Measurements from ENCODE around the gene HNMT.
"Not testable (repeated sequence)": the region's sequence is repeated elsewhere in the genome, so short reads cannot be mapped to it uniquely, and the experiment has no call there.

Gene HNMT

DNA sequence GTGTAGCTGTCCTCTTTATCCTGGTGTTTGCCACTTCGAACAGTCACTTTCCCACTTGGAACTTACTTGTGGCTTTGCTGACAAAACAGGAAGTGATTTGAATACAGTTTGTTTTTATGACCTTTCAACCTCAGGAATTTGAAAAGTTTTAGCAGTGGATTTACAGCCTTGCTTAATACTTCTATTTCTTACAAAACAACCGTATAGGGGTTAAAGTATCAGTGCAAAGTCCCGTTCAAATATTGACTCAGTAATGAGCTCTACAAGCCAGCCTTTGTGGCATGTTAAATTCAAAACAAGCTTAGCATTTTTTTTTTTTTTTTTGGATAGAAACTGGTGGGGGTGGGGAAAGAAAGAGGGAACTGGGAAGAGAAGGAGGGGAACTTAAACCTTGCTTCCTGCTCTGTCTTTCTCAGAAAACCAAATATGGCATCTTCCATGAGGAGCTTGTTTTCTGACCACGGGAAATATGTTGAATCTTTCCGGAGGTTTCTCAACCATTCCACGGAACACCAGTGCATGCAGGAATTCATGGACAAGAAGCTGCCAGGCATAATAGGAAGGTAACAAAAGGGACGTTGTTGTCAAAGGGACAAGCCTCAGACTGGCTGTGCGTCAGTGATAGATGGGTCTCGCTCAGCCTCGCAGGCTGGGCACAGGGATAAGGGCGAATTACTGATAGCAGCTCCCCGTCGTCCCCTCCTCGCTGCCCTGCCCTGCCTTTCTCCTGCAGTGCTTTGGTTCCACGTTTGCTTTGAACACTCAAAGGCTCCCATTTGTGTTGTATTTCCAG, at the start of gene HNMT:
Gene HNMT (plus strand): TSS at position 408 of the 793 bp plus-strand sequence. CDS start 19 bp downstream, at position 427.
- no peaks in the 10 kb centered on the region for H3K27me3 Mint-ChIP-seq
- DNase-seq (ENCODE audit: low spot score in 2 of 2), result no peak
- H3K36me3 Mint-ChIP-seq (ENCODE audit: insufficient read depth), result no peaks in the 10 kb centered on the region
- no peak within 1 kb of the TSS for H3K27ac Mint-ChIP-seq (ENCODE audit: low read depth)
- no peak for ATAC-seq (replicated peaks; ENCODE audit: extremely low read depth, poor library complexity, severe bottlenecking)
- peaks cover 7% of the 10 kb centered on the region for H3K9me3 Mint-ChIP-seq
- H3K4me3 Mint-ChIP-seq, result no peak within 1 kb of the TSS
- no peaks in the 10 kb centered on the region for H3K4me1 Mint-ChIP-seq

DNA sequence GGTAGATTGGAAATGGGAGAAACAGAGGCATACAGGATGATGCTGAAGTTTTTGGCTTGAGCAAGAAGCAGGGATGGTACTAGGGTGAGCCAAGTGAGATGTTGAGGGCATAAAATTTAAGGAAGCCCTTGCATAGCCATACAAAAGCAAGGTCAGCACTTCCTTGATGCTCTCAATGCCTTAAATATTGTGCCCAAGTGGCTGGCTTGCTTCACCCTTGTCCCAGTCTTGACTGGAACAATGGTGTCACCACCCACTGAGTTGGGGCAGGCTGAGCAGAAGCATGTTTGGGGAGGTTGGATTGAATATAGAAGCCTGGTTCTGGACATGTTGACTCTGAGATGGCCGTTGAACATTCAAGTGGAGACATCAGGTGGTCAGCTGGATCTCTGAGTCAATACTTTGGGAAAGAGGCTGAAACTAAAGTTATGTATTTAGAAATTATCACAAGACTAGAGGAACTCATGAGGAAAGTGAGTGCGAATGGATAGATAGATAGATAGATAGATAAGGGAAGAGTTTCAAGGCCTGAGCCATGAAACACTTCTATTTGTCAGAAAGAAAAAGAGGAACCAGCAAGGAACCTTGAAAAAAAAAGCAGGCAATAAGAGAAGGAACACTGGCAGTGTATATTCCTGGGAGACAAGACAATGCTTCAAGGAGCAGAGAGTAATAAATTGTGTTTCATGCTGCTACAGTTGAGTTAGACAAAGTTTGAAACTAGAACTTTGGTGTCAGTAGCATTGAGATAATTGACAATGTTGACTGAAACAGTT, 43.0 kb upstream of the HNMT start:
- DNase-seq (ENCODE audit: low spot score in 2 of 2) (no peak), ATAC-seq (replicated peaks; ENCODE audit: extremely low read depth, poor library complexity, severe bottlenecking) (no peak)
- Mint-ChIP-seq H3K27me3 (peaks cover 7% of the 10 kb centered on the region), H3K4me3 (no peak overlapping the region), H3K4me1 (no peaks in the 10 kb centered on the region), H3K9me3 (no peaks in the 10 kb centered on the region), H3K27ac (ENCODE audit: low read depth) (no peak overlapping the region), H3K36me3 (ENCODE audit: insufficient read depth) (no peaks in the 10 kb centered on the region)

DNA sequence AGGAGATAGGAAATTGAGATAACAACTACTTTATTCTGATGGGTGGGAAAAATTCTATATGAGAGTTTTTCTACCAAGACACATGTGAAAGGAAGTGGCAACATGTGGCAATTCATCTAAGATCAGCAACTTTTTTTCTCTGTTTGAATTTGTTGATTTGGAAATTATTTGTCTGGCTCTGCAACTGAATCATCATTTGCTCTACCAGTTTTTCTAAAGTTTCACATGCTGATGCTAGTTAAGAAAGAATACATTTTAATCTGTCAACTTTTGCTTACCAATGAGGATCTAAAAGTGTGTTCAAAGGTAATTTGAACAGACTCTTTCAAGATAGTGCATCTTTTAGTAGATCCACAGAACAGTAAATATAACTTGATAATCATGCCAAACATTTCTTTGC, 42.1 kb upstream of the HNMT start:
- H3K4me3 Mint-ChIP-seq; H3K9me3 Mint-ChIP-seq; ATAC-seq (replicated peaks; ENCODE audit: extremely low read depth, poor library complexity, severe bottlenecking); DNase-seq (ENCODE audit: low spot score in 2 of 2); H3K27ac Mint-ChIP-seq (ENCODE audit: low read depth); H3K27me3 Mint-ChIP-seq; H3K36me3 Mint-ChIP-seq (ENCODE audit: insufficient read depth); H3K4me1 Mint-ChIP-seq: not testable (repeated sequence)

DNA sequence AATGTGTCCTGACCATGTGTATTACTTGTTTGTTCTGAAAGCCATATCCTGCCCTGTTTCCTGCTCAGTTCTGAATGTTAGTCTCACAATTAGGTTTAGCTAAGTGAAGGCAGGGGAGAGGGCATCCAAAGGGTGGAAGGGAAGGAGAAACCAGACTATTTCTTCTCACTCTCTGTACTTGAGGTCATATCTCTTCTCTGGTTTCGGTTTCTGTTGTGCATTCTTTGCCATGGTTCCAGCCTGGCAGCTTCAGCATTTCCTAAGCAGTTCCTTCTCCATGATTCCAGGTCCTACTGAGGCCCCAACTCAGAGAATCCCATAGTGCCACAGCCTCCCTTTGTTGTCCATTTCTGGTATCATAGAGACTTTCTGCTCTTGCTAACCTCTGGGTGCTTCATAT, 40.3 kb upstream of the HNMT start:
- Mint-ChIP-seq H3K27me3 (no peaks in the 10 kb centered on the region), H3K27ac (ENCODE audit: low read depth) (no peak overlapping the region), H3K4me1 (no peaks in the 10 kb centered on the region)

DNA sequence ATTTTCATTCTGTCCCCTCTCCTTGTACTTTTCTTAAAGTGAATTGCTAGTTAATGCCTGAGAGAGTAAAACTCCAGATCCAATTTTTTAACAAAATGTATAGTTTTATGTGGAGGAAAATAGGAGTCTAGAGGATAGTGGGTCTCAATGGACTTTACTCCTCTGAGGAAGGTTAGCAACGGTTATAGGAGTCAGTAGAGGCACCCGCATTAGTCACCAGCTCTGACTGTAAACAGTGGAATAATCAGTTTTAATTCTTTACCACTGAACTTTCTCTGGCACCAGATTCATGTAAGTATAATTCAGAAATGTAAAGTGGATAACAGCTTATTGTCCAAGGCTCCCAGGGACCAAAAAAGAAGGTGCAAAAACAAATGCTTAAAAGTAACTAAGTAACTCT, 38.7 kb upstream of the HNMT start:
- H3K4me3 Mint-ChIP-seq, result no peak overlapping the region
- H3K36me3 Mint-ChIP-seq (ENCODE audit: insufficient read depth), result no peaks in the 10 kb centered on the region
- no peaks in the 10 kb centered on the region for H3K27me3 Mint-ChIP-seq
- DNase-seq (ENCODE audit: low spot score in 2 of 2) (no peak), ATAC-seq (replicated peaks; ENCODE audit: extremely low read depth, poor library complexity, severe bottlenecking) (no peak)
- H3K4me1 Mint-ChIP-seq, result no peaks in the 10 kb centered on the region
- H3K27ac Mint-ChIP-seq (ENCODE audit: low read depth), result no peak overlapping the region
- H3K9me3 Mint-ChIP-seq, result no peaks in the 10 kb centered on the region

More for the DNA sequence above, 40.3 kb upstream of the HNMT start:
- no peak overlapping the region for H3K4me3 Mint-ChIP-seq
- H3K9me3 Mint-ChIP-seq, result no peaks in the 10 kb centered on the region
- H3K36me3 Mint-ChIP-seq (ENCODE audit: insufficient read depth), result no peaks in the 10 kb centered on the region
- DNase-seq (ENCODE audit: low spot score in 2 of 2), result no peak
- no peak for ATAC-seq (replicated peaks; ENCODE audit: extremely low read depth, poor library complexity, severe bottlenecking)

DNA sequence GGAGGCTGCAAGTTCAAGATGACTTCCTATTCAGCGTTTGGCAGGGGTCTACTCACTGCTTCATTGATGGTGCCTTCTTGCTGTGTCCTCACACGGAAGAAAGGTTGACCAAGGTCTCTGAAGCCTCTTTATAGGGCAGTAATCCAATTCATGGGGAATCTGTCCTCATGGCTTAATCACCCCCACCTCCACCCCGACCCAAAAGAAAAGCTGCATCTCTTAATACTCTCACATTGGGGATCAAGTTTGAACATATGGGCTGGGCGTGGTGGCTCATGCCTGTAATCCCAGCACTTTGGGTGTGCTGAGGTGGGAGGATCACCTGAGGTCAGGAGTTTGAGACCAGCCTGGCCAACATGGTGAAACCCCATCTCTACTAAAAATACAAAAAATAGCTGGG, 36.4 kb upstream of the HNMT start:
- ATAC-seq (replicated peaks; ENCODE audit: extremely low read depth, poor library complexity, severe bottlenecking) (no peak), DNase-seq (ENCODE audit: low spot score in 2 of 2) (no peak)
- no peaks in the 10 kb centered on the region for H3K27me3 Mint-ChIP-seq
- no peak overlapping the region for H3K27ac Mint-ChIP-seq (ENCODE audit: low read depth)
- no peaks in the 10 kb centered on the region for H3K36me3 Mint-ChIP-seq (ENCODE audit: insufficient read depth)
- no peaks in the 10 kb centered on the region for H3K4me1 Mint-ChIP-seq
- H3K4me3 Mint-ChIP-seq, result no peak overlapping the region
- no peaks in the 10 kb centered on the region for H3K9me3 Mint-ChIP-seq

DNA sequence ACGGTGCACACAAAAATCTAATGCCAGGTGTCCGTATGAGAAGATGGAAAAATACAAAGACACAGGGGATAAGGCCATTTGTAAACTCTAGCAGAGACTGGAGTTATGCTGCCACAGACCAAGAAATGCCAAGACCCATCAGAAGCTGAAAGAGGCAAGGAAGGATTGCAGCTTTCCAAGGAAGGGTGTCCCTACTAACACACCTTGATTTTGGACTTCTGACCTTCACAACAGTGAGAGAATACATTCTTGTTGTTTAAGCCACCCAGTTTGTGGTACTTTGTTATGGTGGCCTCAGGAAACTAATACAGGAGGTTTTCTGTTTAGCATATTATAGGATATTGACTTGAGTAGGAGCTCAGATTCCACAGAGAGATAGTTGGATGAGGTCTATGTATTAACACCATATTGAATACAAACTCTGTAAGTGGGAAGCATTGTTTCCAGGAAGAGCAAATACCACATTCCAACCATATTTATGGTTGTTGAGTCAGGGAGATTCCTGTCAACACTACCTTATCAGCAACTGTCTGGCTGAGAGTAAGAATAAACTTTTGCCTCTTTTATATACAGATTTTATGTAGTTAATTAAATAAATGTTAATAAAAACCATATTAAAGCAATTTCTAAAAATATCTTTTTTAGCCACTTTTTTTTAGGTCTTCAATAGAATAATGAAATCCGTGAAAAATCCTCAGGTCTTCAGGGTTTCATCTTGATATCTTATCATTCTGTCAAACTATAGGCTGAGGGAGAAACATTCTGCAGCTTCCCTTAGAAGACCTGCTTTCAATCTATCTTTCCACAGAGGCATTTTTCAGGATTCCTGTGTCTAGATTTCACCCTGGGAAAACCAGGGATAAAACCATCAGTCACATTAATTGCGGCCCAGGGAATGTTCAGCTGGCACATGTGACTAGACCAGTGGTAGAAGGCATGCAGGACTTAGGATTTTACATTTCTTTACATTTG, 35.4 kb upstream of the HNMT start:
- Mint-ChIP-seq H3K4me3 (no peak overlapping the region), H3K36me3 (ENCODE audit: insufficient read depth) (no peaks in the 10 kb centered on the region), H3K9me3 (no peaks in the 10 kb centered on the region), H3K4me1 (no peaks in the 10 kb centered on the region), H3K27ac (ENCODE audit: low read depth) (no peak overlapping the region), H3K27me3 (no peaks in the 10 kb centered on the region)
- DNase-seq (ENCODE audit: low spot score in 2 of 2), result no peak
- ATAC-seq (replicated peaks; ENCODE audit: extremely low read depth, poor library complexity, severe bottlenecking), result no peak

DNA sequence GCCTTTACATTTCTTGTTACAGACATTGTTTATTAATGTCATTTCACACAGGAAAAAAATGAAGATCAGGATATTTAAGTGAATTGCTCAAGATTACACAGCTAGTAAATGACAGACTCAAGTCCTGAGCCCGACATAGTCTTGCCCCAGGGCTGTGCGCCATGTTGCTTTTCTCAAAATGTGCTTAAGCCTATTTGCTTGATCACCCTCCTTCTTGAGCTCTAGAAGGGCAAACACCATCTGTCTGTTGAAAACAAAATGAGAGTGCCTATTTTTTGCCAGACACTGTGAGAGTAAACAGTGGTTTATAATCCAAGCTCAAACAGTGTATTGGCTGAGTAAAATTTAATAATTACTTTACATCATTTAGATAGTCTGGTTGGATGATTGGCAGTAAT, 34.8 kb upstream of the HNMT start:
- Mint-ChIP-seq H3K9me3 (no peaks in the 10 kb centered on the region), H3K27ac (ENCODE audit: low read depth) (no peak overlapping the region), H3K36me3 (ENCODE audit: insufficient read depth) (no peaks in the 10 kb centered on the region), H3K4me3 (no peak overlapping the region), H3K27me3 (no peaks in the 10 kb centered on the region), H3K4me1 (no peaks in the 10 kb centered on the region)
- DNase-seq (ENCODE audit: low spot score in 2 of 2), result no peak
- ATAC-seq (replicated peaks; ENCODE audit: extremely low read depth, poor library complexity, severe bottlenecking), result no peak

DNA sequence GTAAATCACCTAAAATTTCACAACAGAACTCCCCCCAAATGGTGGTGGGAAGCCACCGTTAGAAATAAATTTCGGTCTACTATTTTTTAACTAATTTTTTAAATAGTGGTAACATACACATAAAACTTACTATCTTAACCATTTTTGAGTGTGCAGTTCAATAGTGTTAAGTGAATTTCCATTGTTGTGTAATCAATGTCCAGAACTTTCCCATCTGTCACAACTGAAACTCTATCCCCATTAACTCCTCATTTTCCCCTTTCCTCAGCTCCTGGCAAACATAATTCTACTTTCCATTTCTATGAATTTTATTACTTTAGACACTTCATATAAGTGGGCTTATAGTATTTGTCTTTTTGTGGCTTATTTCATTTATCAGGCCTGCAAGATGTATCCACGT, 34.1 kb upstream of the HNMT start:
- Mint-ChIP-seq H3K36me3 (ENCODE audit: insufficient read depth) (no peaks in the 10 kb centered on the region), H3K27ac (ENCODE audit: low read depth) (no peak overlapping the region), H3K4me1 (no peaks in the 10 kb centered on the region), H3K9me3 (no peaks in the 10 kb centered on the region), H3K27me3 (no peaks in the 10 kb centered on the region), H3K4me3 (no peak overlapping the region)
- DNase-seq (ENCODE audit: low spot score in 2 of 2) (no peak), ATAC-seq (replicated peaks; ENCODE audit: extremely low read depth, poor library complexity, severe bottlenecking) (no peak)

DNA sequence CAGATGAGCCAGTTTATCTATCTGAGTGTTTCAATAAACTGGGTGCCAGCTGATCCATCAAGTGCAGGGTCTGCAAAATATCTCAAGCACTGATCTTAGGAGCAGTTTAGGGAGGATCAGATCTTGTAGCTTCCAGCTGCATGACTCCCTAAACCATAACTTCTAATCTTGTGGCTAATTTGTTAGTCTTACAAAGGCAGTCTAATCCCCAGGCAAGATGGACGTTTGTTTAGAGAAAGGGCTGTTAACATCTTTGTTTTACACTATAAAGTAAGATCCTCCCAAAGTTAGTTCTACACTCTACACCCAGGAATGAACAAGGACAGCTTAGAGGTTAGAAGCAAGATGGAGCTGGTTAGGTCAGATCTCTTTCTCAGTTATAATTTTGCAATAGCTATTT, 28.7 kb upstream of the HNMT start:
- ATAC-seq (replicated peaks; ENCODE audit: extremely low read depth, poor library complexity, severe bottlenecking) (no peak), DNase-seq (ENCODE audit: low spot score in 2 of 2) (no peak)
- no peaks in the 10 kb centered on the region for H3K27me3 Mint-ChIP-seq
- no peaks in the 10 kb centered on the region for H3K36me3 Mint-ChIP-seq (ENCODE audit: insufficient read depth)
- H3K27ac Mint-ChIP-seq (ENCODE audit: low read depth), result no peak overlapping the region
- H3K4me3 Mint-ChIP-seq, result no peak overlapping the region
- no peaks in the 10 kb centered on the region for H3K4me1 Mint-ChIP-seq
- no peaks in the 10 kb centered on the region for H3K9me3 Mint-ChIP-seq

DNA sequence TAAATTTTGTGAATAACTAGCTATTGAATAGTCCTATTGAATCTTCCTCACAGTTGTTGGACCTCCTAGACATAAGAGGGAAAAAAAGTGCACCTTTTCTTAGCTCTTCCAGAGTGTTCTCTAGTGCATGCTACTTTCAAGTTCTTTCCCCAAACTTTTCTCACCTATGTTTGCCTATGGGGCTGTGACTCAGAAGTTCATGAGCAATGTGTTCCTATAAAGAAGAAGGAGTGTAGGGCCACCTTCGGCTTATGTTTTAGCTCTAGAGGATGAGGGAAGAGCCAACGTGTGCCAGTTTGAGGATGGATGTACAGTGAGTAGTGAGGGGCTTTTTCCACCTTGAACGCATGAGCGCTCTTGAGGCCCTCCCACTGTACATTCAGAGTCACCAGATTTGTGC, 27.0 kb upstream of the HNMT start:
- H3K4me1 Mint-ChIP-seq, result no peaks in the 10 kb centered on the region
- ATAC-seq (replicated peaks; ENCODE audit: extremely low read depth, poor library complexity, severe bottlenecking), result no peak

DNA sequence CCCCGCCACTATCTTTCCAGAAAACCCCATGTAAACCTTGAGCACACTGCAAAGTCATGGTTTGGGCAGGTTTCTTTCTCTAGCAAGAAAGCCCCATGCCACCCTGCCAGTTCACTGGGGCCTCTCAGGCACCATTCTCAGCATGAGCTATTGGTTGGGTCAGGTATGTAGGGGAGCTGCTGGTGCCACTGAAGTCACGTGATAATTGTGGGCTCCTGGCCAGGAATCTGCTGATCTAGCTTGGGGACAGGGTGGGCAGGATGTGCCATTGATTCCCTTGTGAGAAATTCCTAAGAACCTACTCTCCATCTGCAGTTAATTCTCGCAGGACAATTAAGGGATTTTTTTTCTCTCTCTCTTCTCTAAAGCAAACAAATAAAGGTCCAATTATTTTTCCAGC, 26.5 kb upstream of the HNMT start:
- ATAC-seq (replicated peaks; ENCODE audit: extremely low read depth, poor library complexity, severe bottlenecking), result no peak
- no peaks in the 10 kb centered on the region for H3K27me3 Mint-ChIP-seq
- no peaks in the 10 kb centered on the region for H3K9me3 Mint-ChIP-seq
- H3K4me3 Mint-ChIP-seq, result no peak overlapping the region
- no peak for DNase-seq (ENCODE audit: low spot score in 2 of 2)
- no peak overlapping the region for H3K27ac Mint-ChIP-seq (ENCODE audit: low read depth)
- H3K36me3 Mint-ChIP-seq (ENCODE audit: insufficient read depth), result no peaks in the 10 kb centered on the region
- no peaks in the 10 kb centered on the region for H3K4me1 Mint-ChIP-seq

More for the DNA sequence above, 27.0 kb upstream of the HNMT start:
- no peak overlapping the region for H3K4me3 Mint-ChIP-seq
- H3K27ac Mint-ChIP-seq (ENCODE audit: low read depth), result no peak overlapping the region
- H3K36me3 Mint-ChIP-seq (ENCODE audit: insufficient read depth), result no peaks in the 10 kb centered on the region
- no peaks in the 10 kb centered on the region for H3K9me3 Mint-ChIP-seq
- H3K27me3 Mint-ChIP-seq, result no peaks in the 10 kb centered on the region
- no peak for DNase-seq (ENCODE audit: low spot score in 2 of 2)

Measured in central memory CD8-positive, alpha-beta T cell (primary cell).